Right lobe of liver (tissue), 4 donors: ENCODE data around the gene AR.

Experiments
- POLR2A ChIP-seq: fragments of 450-650 bp; IDR thresholded peaks from one replicate; pipeline ENCODE4 v1.6.1; 2017; ENCODE audit warnings: antibody characterized with exemption, mild to moderate bottlenecking
- TF ChIP-seq, protein P1 (sequence below), 4 donors: fragments of 200-600 bp in 3 of 4; fragments of 450-650 bp in 1 of 4; IDR thresholded peaks; one replicate each; pipeline versions ENCODE4 v1.5.1 to v1.8.0; 2016 to 2022; ENCODE audit warnings: antibody characterized with exemption in 4 of 4, mild to moderate bottlenecking in 2 of 4
- donor health status: DM: no; HTN: no; CAD: no.
- donor health status: DM: no; HTN: no; CAD: no.
- donor health status: DM: no; HTN: yes; CAD: no.

DNA sequence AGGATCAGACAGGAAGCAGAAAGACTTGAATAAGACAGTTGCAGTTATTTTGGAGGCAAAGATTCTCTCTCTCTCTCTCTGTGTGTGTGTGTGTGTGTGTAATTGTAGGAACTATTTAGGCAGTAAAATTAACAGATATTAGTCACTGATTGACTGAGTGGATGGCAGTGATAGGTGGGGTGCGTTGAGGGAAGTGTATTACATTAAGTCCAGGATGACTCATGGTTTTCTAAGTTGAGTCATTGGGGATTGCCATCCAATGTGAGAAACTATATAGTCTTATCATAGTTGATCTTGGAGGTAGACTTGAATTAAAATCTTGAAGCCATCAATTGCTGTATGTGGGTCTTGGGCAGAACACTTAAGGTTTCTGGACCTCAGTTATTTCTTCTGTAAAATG is 75.4 kb downstream of the AR start:
- TF ChIP-seq, protein P1, sequence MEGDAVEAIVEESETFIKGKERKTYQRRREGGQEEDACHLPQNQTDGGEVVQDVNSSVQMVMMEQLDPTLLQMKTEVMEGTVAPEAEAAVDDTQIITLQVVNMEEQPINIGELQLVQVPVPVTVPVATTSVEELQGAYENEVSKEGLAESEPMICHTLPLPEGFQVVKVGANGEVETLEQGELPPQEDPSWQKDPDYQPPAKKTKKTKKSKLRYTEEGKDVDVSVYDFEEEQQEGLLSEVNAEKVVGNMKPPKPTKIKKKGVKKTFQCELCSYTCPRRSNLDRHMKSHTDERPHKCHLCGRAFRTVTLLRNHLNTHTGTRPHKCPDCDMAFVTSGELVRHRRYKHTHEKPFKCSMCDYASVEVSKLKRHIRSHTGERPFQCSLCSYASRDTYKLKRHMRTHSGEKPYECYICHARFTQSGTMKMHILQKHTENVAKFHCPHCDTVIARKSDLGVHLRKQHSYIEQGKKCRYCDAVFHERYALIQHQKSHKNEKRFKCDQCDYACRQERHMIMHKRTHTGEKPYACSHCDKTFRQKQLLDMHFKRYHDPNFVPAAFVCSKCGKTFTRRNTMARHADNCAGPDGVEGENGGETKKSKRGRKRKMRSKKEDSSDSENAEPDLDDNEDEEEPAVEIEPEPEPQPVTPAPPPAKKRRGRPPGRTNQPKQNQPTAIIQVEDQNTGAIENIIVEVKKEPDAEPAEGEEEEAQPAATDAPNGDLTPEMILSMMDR (IDR thresholded peaks at IDR 0.05) = no peak
- no peak for TF ChIP-seq POLR2A
